ENCODE data around the gene SNX5. TPM values are rescaled to one million over a fixed set of nuclear protein-coding genes. Genes with fewer than 3 reads are reported as not detected.
A peak's percentile ranks its signal among the peaks of the same experiment; 100 is the strongest.

SNX5 gene
- total RNA-seq, 4 donors from 2014 or later: 247 to 346 (median 270) TPM

GRCh38 chr20:18005990-18006364 lies 37.4 kb upstream of the SNX5 start:
- Histone ChIP-seq H3K27ac (peak overlapping the region; percentile 55 to 87 (median 84)), H3K4me1 (peaks cover 41 to 60% of the 10 kb centered on the region in 2 donors), H3K4me3 (replicated peaks in 1 of 3) (no peak overlapping the region), H3K9me3 (no peaks in the 10 kb centered on the region), H3K27me3 (no peaks in the 10 kb centered on the region), H3K36me3 (no peaks in the 10 kb centered on the region)
- no peak for TF ChIP-seq POLR2A (IDR thresholded peaks at IDR 0.05)
- TF ChIP-seq, protein P1, sequence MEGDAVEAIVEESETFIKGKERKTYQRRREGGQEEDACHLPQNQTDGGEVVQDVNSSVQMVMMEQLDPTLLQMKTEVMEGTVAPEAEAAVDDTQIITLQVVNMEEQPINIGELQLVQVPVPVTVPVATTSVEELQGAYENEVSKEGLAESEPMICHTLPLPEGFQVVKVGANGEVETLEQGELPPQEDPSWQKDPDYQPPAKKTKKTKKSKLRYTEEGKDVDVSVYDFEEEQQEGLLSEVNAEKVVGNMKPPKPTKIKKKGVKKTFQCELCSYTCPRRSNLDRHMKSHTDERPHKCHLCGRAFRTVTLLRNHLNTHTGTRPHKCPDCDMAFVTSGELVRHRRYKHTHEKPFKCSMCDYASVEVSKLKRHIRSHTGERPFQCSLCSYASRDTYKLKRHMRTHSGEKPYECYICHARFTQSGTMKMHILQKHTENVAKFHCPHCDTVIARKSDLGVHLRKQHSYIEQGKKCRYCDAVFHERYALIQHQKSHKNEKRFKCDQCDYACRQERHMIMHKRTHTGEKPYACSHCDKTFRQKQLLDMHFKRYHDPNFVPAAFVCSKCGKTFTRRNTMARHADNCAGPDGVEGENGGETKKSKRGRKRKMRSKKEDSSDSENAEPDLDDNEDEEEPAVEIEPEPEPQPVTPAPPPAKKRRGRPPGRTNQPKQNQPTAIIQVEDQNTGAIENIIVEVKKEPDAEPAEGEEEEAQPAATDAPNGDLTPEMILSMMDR (IDR thresholded peaks at IDR 0.05): peak in 1 of 6 experiments; percentile 8
- 43 to 47% methylated on average over 6 of the region's 6 CpGs for WGBS, 2 donors
- intact Hi-C loops (cut with DNase I): no loop called here
- peak; percentile 69 to 81 for DNase-seq

- no peaks in the 10 kb centered on the region for H3K36me3 ChIP-seq
- peaks cover 41 to 60% of the 10 kb centered on the region in 2 donors for H3K4me1 ChIP-seq
- H3K27ac ChIP-seq: peak overlapping the region; percentile 55 to 87 (median 84)
- H3K4me3 ChIP-seq (replicated peaks in 1 of 3): no peak overlapping the region
- no peaks in the 10 kb centered on the region for H3K27me3 ChIP-seq
- H3K9me3 ChIP-seq: no peaks in the 10 kb centered on the region
- intact Hi-C loops (cut with DNase I): no loop called here
- peak in 1 of 2 donors; percentile 55 for TF ChIP-seq POLR2A (IDR thresholded peaks at IDR 0.05)
- TF ChIP-seq, protein P1 (IDR thresholded peaks at IDR 0.05): no peak
- peak in 1 of 2 donors; percentile 40 for DNase-seq
- WGBS, 2 donors: 72% methylated on average over 20 to 21 of the region's 21 CpGs
Measured at GRCh38 chr20:18005170-18005989, 36.8 kb upstream of the SNX5 start.

DNA sequence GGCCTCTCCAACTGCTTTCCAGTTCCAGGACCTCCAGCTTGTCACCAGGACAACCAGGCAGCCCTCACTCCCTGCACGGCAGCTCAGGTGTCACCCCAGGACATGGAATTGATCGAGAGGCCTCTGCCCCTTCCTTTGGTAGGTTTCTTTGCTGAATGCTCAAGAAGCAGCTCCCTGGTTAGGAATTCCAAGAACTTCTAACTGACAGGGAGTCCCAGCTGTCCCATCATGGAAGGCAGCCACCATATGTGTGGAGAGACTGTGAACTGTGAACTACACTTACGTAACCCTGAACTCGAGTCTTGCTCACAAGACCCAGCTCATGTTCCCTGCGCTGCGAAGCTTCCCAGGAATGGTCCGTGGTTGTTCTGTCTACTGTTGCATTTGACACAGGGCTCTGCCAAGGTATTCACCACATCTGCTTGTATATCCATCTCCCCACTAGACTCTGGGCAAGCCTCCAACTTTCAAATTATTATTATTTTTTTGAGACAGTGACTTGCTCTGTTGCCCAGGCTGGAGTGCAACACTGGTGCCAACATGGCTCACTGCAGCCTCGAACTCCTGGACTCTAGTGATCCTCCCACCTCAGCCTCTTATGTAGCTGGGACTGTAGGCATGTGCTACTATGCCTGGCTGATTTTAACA lies 35.9 kb upstream of the SNX5 start:
- peak; percentile 29 to 43 for DNase-seq
- Histone ChIP-seq H3K27ac (peak overlapping the region; percentile 55 to 87 (median 84)), H3K4me1 (peaks cover 41 to 60% of the 10 kb centered on the region in 2 donors)

GRCh38 chr20:18003897-18004296 lies 35.3 kb upstream of the SNX5 start:
- H3K4me3 ChIP-seq (replicated peaks in 1 of 3): no peak overlapping the region
- no peaks in the 10 kb centered on the region for H3K27me3 ChIP-seq
- TF ChIP-seq POLR2A (IDR thresholded peaks at IDR 0.05): no peak
- TF ChIP-seq, protein P1 (IDR thresholded peaks at IDR 0.05): no peak
- H3K9me3 ChIP-seq: no peaks in the 10 kb centered on the region
- H3K36me3 ChIP-seq: no peaks in the 10 kb centered on the region
- H3K4me1 ChIP-seq: peaks cover 37 to 55% of the 10 kb centered on the region in 2 donors
- no peak for DNase-seq
- intact Hi-C loops (cut with DNase I): no loop called here
- peak overlapping the region in 2 of 3 donors; percentile 84 to 87 for H3K27ac ChIP-seq
- WGBS, 2 donors: 70 to 73% methylated on average over 5 of the region's 5 CpGs

More for the DNA sequence above, 35.9 kb upstream of the SNX5 start:
- TF ChIP-seq POLR2A (IDR thresholded peaks at IDR 0.05): no peak
- TF ChIP-seq, protein P1 (IDR thresholded peaks at IDR 0.05): no peak
- intact Hi-C loops (cut with DNase I): no loop called here
- Histone ChIP-seq H3K9me3 (no peaks in the 10 kb centered on the region), H3K27me3 (no peaks in the 10 kb centered on the region), H3K4me3 (replicated peaks in 1 of 3) (no peak overlapping the region), H3K36me3 (no peaks in the 10 kb centered on the region)
- WGBS, 2 donors: 65 to 66% methylated on average over 8 of the region's 8 CpGs
